Fibroblast of skin of scalp (primary cell): ENCODE measurements around the gene ZNG1F. TPM values are rescaled to one million over a fixed set of nuclear protein-coding genes. Genes with fewer than 3 reads are reported as not detected.
"Not testable (repeated sequence)": the region's sequence is repeated elsewhere in the genome, so short reads cannot be mapped to it uniquely, and the experiment has no call there.

ENCODE experiments used
- DNase-seq: peaks from one replicate; pipeline ENCODE4 v3.0.0-alpha.2; 2013
- polyA plus RNA-seq, 2 experiments: library from polyadenylated mRNA; unstranded; fragments of 120-200 nt; gene quantifications; one replicate each; pipeline ENCODE4 v1.2.1, GENCODE V29; 2013; ENCODE audit not compliant: insufficient read length in 2 of 2

Gene ZNG1F
- polyA plus RNA-seq (2013, experiment 1 of 2; ENCODE audit: insufficient read length) = 5.0 TPM
- 4.8 TPM for polyA plus RNA-seq (2013, experiment 2 of 2; ENCODE audit: insufficient read length)

- DNase-seq = not testable (repeated sequence)
These were observed at the start of gene ZNG1F for GRCh38 chr9:41189217-41189616. Gene ZNG1F, minus strand, starts transcription at chr9:41189317. Its CDS starts 59 bp downstream, at chr9:41189258.

GRCh38 chr9:41237110-41237749 lies 48.1 kb upstream of the ZNG1F start:
- not testable (repeated sequence) for DNase-seq

GRCh38 chr9:41236486-41237109 lies 47.5 kb upstream of the ZNG1F start:
- DNase-seq = not testable (repeated sequence)

GRCh38 chr9:41234811-41235805 lies 46.0 kb upstream of the ZNG1F start:
- not testable (repeated sequence) for DNase-seq

GRCh38 chr9:41234221-41234620 lies 45.1 kb upstream of the ZNG1F start:
- DNase-seq = not testable (repeated sequence)

- DNase-seq = not testable (repeated sequence)
These were observed 43.2 kb upstream of the ZNG1F start for GRCh38 chr9:41232326-41232725.

GRCh38 chr9:41230418-41230817 lies 41.3 kb upstream of the ZNG1F start:
- DNase-seq = not testable (repeated sequence)

GRCh38 chr9:41229408-41230401 lies 40.6 kb upstream of the ZNG1F start:
- peak; percentile 5 for DNase-seq

GRCh38 chr9:41219831-41220230 lies 30.7 kb upstream of the ZNG1F start:
- not testable (repeated sequence) for DNase-seq

GRCh38 chr9:41188439-41188838 lies 678 bp downstream of the ZNG1F start:
- DNase-seq = not testable (repeated sequence)

- not testable (repeated sequence) for DNase-seq
These were observed 14.1 kb downstream of the ZNG1F start for GRCh38 chr9:41174994-41175393.

- DNase-seq = not testable (repeated sequence)
These were observed 39.0 kb downstream of the ZNG1F start for GRCh38 chr9:41150116-41150515.

GRCh38 chr9:41141878-41142277 lies 47.2 kb downstream of the ZNG1F start:
- not testable (repeated sequence) for DNase-seq

GRCh38 chr9:41128581-41128980 lies 60.5 kb downstream of the ZNG1F start, which contains the start of gene FOXD4L6:
Gene FOXD4L6, minus strand, starts transcription at chr9:41128681. Its CDS starts 298 bp downstream, at chr9:41128383.
- not testable (repeated sequence) for DNase-seq

- not testable (repeated sequence) for DNase-seq
These were observed 62.2 kb downstream of the ZNG1F start for GRCh38 chr9:41126746-41127446.

- DNase-seq = not testable (repeated sequence)
These were observed 63.2 kb downstream of the ZNG1F start for GRCh38 chr9:41125936-41126335.

GRCh38 chr9:41125109-41125658 lies 63.9 kb downstream of the ZNG1F start:
- DNase-seq = not testable (repeated sequence)

GRCh38 chr9:41124250-41125108 lies 64.6 kb downstream of the ZNG1F start:
- not testable (repeated sequence) for DNase-seq

- not testable (repeated sequence) for DNase-seq
These were observed 65.3 kb downstream of the ZNG1F start for GRCh38 chr9:41123812-41124211.
